ENCODE results near the gene TRIO.

TRIO gene

GRCh38 chr5:14123551-14123950 lies 19.6 kb upstream of the TRIO start:
- no peak for DNase-seq (ENCODE audit: low read depth in 2 of 2)

GRCh38 chr5:14123974-14124482 lies 19.1 kb upstream of the TRIO start:
- no peak for DNase-seq (ENCODE audit: low read depth in 2 of 2)

GRCh38 chr5:14125262-14125661 lies 17.9 kb upstream of the TRIO start:
- no peak for DNase-seq (ENCODE audit: low read depth in 2 of 2)

GRCh38 chr5:14127587-14127986 lies 15.6 kb upstream of the TRIO start:
- no peak for DNase-seq (ENCODE audit: low read depth in 2 of 2)

- no peak for DNase-seq (ENCODE audit: low read depth in 2 of 2)
These were observed 15.1 kb upstream of the TRIO start for GRCh38 chr5:14128079-14128478.

- no peak for DNase-seq (ENCODE audit: low read depth in 2 of 2)
These were observed 14.0 kb upstream of the TRIO start for GRCh38 chr5:14129123-14129522.

GRCh38 chr5:14131855-14132503 lies 11.2 kb upstream of the TRIO start:
- no peak for DNase-seq (ENCODE audit: low read depth in 2 of 2)

- DNase-seq (ENCODE audit: low read depth in 2 of 2): no peak
These were observed 9.7 kb upstream of the TRIO start for GRCh38 chr5:14133394-14133793.

- no peak for DNase-seq (ENCODE audit: low read depth in 2 of 2)
These were observed 9.1 kb upstream of the TRIO start for GRCh38 chr5:14134083-14134482.

- DNase-seq (ENCODE audit: low read depth in 2 of 2): no peak
These were observed 8.4 kb upstream of the TRIO start for GRCh38 chr5:14134771-14135170.

DNA sequence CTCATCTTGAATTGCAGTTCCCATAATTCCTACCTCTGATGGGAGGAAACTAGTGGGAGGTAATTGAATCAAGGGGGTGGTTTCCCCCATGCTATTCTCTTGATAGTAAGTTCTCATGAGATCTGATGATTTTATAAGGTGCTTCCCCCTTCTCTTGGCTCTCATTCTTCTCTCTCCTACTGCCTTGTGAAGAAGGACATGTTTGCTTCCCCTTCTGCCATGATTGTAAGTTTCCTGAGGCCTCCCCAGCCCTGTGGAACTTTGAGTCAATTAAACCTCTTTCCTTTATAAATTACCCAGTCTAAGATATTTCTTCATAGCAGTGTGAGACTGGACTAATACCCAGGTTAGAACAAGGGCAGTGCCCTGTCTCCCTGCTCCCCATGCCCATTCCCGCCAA lies 7.5 kb upstream of the TRIO start:
- no peak for DNase-seq (ENCODE audit: low read depth in 2 of 2)

DNA sequence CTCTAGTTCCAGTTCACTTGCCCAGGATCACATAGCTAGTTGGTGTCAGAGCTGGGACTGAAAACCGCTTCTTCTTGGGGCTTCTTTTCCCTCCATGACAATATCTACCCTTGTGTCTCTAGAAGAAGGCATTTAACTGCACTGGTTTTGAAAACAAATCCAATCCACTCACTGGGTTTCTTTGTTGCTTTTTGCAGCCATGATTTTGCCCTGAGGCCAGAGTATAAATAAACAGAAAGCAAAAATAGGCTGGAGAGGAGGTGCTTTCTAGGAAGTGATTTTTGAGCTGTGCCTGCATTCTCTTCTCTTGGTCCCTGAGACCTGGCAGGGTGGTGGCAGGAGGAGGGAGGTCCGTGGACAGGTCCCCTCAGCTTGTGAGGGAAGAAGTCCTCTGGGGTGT lies 6.9 kb upstream of the TRIO start:
- no peak for DNase-seq (ENCODE audit: low read depth in 2 of 2)

GRCh38 chr5:14138608-14139540 lies 4.3 kb upstream of the TRIO start:
- DNase-seq (ENCODE audit: low read depth in 2 of 2): no peak

- DNase-seq (ENCODE audit: low read depth in 2 of 2): no peak
These were observed 1.4 kb upstream of the TRIO start for GRCh38 chr5:14141764-14142163.

DNA sequence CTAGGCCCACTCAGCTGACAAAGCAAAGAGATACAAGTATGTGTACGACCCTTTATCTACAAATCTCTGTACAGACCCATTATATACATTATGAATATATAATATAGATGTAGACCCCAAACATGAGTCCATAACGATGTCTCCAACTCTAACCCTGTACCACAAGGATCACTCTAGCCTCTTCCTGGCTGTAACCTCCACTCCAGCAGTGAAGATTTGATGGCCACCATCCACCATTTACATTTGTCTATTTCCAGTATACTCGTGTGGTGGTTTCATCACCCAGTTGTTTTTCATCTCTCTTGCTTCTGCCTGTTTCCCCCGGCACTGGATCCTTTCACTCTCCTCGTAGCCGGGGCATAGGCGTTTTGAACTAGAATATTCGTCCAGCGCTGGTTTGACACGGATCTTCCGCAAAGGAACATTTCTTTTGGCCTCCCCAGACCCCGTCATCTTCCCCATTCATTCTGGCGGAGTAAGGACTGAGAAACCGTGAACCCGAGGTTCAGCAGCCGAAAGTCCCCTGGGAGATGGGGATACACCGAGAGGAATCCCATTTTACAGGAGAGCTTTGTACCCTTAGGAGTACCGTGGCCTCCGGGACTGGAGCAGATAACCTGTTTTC lies 828 bp upstream of the TRIO start:
- no peak for DNase-seq (ENCODE audit: low read depth in 2 of 2)

- no peak for DNase-seq (ENCODE audit: low read depth in 2 of 2)
These were observed 351 bp downstream of the TRIO start for GRCh38 chr5:14143546-14143840.

GRCh38 chr5:14143841-14144585 lies 871 bp downstream of the TRIO start:
- no peak for DNase-seq (ENCODE audit: low read depth in 2 of 2)

GRCh38 chr5:14144586-14145434 lies 1.7 kb downstream of the TRIO start:
- DNase-seq (ENCODE audit: low read depth in 2 of 2): no peak

DNA sequence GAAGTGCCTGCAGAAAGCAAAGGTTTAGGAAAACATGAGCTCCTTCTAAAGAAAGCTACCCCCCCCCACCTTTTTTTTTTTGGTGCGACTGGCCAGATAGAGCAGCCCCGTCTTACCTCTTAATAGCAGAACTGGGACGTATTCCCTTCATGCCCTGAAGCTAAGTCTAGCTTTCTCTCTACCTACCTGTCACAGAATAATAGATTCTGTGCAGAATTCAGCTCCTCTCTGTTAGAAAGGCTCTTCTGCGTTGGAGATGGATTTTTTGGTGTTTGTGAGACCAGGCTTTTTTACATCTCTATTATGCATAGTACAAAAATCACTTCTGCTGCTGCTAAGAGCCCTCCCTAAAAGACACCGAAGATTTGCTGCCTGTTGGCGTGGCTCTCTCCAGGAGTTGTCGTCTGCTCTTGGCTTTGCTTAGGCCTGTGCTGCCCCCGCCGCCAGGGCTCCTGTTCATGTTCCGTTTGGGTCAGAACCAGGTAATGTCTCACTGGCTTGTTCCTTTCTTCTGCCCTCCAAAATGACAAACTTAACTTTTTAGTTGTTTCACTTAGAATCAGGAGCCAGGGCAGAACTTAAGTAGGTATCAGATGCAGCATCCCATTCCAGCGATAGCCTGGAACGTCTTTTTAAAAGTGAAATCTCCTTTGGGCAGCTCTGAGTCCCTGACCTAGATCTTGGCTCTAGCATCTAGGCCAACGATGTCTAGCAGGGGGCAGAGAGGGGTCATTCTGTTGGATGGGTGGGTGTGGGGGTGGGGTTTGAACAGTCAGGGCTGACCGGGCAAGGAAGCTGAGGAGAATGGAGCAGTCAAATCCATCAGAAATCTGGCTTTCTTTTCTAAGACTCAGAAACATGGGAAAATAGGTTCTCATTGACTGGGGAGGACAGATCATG lies 2.5 kb downstream of the TRIO start:
- DNase-seq (ENCODE audit: low read depth in 2 of 2): no peak

DNA sequence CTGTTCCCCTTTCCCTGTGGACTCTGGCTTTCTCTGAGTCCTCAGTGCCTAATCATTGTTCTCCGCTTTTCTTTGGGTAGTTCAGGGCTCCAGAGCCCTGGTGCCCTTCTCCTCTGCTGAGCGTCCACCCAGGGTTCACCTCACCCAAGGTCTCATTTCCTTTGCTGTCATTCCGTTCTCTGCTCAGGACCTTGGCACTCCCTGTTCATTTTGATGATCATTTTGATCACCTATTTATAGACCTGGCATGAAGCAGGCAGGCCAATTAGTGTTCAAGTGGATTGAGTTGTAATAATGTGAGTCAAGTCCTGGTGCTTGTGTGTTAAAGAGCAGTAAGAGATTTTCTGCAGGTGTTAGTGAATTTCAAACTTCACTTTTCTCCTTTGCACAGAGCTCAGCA lies 3.6 kb downstream of the TRIO start:
- DNase-seq (ENCODE audit: low read depth in 2 of 2): no peak

Data from fibroblast of skin of left quadriceps (primary cell).